HepG2 (cell line): ENCODE measurements around the gene VPS13D. TPM values are rescaled to one million over a fixed set of nuclear protein-coding genes. Genes with fewer than 3 reads are reported as not detected.

Experiments
- ATAC-seq: fragments of 200-7000 bp; cut with Tn5 transposase; 3 replicates; pipeline ENCODE4 v1.9.1; 2020; ENCODE audit warnings: mild to moderate bottlenecking, moderate library complexity
- BruUV-seq: library from RNA; stranded (reverse); fragments of 400-500 nt; replicated peaks from 2 replicates; lab custom pipeline; 2021; lab: Mats Ljungman, UMichigan
- CTCF ChIA-PET: fragments of 300-600 bp; formaldehyde crosslinking; extraction: SDS; loops from one replicate; lab custom pipeline; 2021; ENCODE audit warnings: low total read pairs, inconsistent platforms, low intra/inter-chr PET ratio; lab: Yijun Ruan, JAX
- POLR2A ChIA-PET: fragments of 350-600 bp; sonication (Branson Sonifier 250); formaldehyde crosslinking; loops from one replicate; lab custom pipeline; 2020; ENCODE audit warnings: antibody characterized with exemption, inconsistent platforms; lab: Yijun Ruan, JAX
- DNase-seq: peaks from one replicate; pipeline ENCODE4 v3.0.0-alpha.2; 2015; ENCODE audit warnings: low spot score
- FAIRE-seq: peaks from 3 replicates; lab custom pipeline; 2011; peaks lifted over from hg19 to GRCh38; lab: Jason Lieb, UNC
- H2AFZ ChIP-seq: one replicate; pipeline ENCODE4 v1.6.1; 2011; ENCODE audit warnings: low read length, inconsistent platforms
- H3K27ac ChIP-seq: fragments of 300-600 bp; 3 replicates; pipeline ENCODE4 v1.8.0; 2011; ENCODE audit warnings: mixed run types, mild to moderate bottlenecking, mixed read lengths, low read length, inconsistent platforms; ENCODE audit not compliant: insufficient read depth; ENCODE audit errors: extremely low read length
- H3K27me3 ChIP-seq, 2 experiments: fragments of 200-600 bp in 1 of 2; 2 replicates in 1 of 2; 3 replicates in 1 of 2; pipeline versions ENCODE4 v1.6.0 to v1.8.0; 2011; ENCODE audit warnings: low read length in 2 of 2, mild to moderate bottlenecking in 2 of 2, moderate library complexity in 2 of 2, inconsistent platforms in 1 of 2; ENCODE audit not compliant: insufficient read depth in 2 of 2, control insufficient read depth in 1 of 2
- H3K36me3 ChIP-seq, 2 experiments: fragments of 200-600 bp in 1 of 2; replicated peaks in 1 of 2; 2 replicates in 1 of 2; 3 replicates in 1 of 2; pipeline versions ENCODE4 v1.5.1 to v1.8.0; 2011; ENCODE audit warnings: low read length in 2 of 2, inconsistent platforms in 1 of 2; ENCODE audit not compliant: insufficient read depth in 2 of 2, control insufficient read depth in 1 of 2
- H3K4me1 ChIP-seq: 2 replicates; pipeline ENCODE4 v1.5.1; 2012; ENCODE audit warnings: low read length, inconsistent platforms; ENCODE audit not compliant: insufficient read depth
- H3K4me2 ChIP-seq: 2 replicates; pipeline ENCODE4 v1.6.0; 2011; ENCODE audit warnings: low read depth, low read length, inconsistent platforms
- H3K4me3 ChIP-seq, 3 experiments: fragments of 200-600 bp in 1 of 3; sonication (generic), shearing (Covaris generic) in 1 of 3; replicated peaks in 1 of 3; 2 replicates each; pipeline ENCODE4 v1.5.1; 2011 to 2016; ENCODE audit warnings: low read length in 3 of 3, inconsistent platforms in 2 of 3, low read depth in 2 of 3, mild to moderate bottlenecking in 2 of 3, control low read depth in 1 of 3, mixed read lengths in 1 of 3; ENCODE audit not compliant: insufficient read depth in 1 of 3
- H3K79me2 ChIP-seq: one replicate; pipeline ENCODE4 v1.6.1; 2011; ENCODE audit warnings: low read length, inconsistent platforms; ENCODE audit not compliant: insufficient read depth
- H3K9ac ChIP-seq: 2 replicates; pipeline ENCODE4 v1.6.0; 2011; ENCODE audit warnings: mild to moderate bottlenecking, low read depth, low read length, inconsistent platforms; ENCODE audit not compliant: insufficient read depth
- H3K9me3 ChIP-seq: 2 replicates; pipeline ENCODE4 v1.5.1; 2012; ENCODE audit warnings: mild to moderate bottlenecking, low read length
- H4K20me1 ChIP-seq: 2 replicates; pipeline ENCODE4 v1.6.0; 2011; ENCODE audit warnings: inconsistent platforms, mild to moderate bottlenecking, low read length, moderate library complexity; ENCODE audit not compliant: insufficient read depth
- KDM5A ChIP-seq: fragments of 200-600 bp; sonication (generic); IDR thresholded peaks from 2 replicates; pipeline ENCODE4 v1.7.0; 2018; ENCODE audit warnings: antibody characterized with exemption, mild to moderate bottlenecking, low read length, borderline replicate concordance
- MYC ChIP-seq: sonication (generic); formaldehyde crosslinking; IDR thresholded peaks from 2 replicates; pipeline ENCODE4 v1.9.0; 2021; ENCODE audit warnings: missing genetic modification reagents, borderline replicate concordance
- NFIB ChIP-seq: sonication (generic); formaldehyde crosslinking; IDR thresholded peaks from 2 replicates; pipeline ENCODE4 v1.9.0; 2021; ENCODE audit warnings: missing genetic modification reagents, mild to moderate bottlenecking, borderline replicate concordance
- SALL1 ChIP-seq: sonication (generic); formaldehyde crosslinking; IDR thresholded peaks from 2 replicates; pipeline ENCODE4 v1.8.0; 2022; ENCODE audit warnings: mild to moderate bottlenecking, missing genetic modification reagents
- SIN3A ChIP-seq: IDR thresholded peaks from 2 replicates; pipeline ENCODE4 v1.6.1; 2011; ENCODE audit warnings: low read depth, mild to moderate bottlenecking, control low read depth, low read length, borderline replicate concordance
- TBL1XR1 ChIP-seq: fragments of 150-350 bp; IDR thresholded peaks from 2 replicates; pipeline ENCODE4 v1.6.1; 2014; ENCODE audit warnings: borderline replicate concordance, low read length; ENCODE audit not compliant: partially characterized antibody
- ZNF136 ChIP-seq: sonication (generic); formaldehyde crosslinking; IDR thresholded peaks from 2 replicates; pipeline ENCODE4 v1.8.1; 2022; ENCODE audit warnings: low read depth, mild to moderate bottlenecking, moderate library complexity, missing genetic modification reagents
- WGBS: methylation state at CpG from one replicate; pipeline ENCODE4 v1.1.6; 2017; ENCODE audit warnings: low lambda C conversion rate; 5-methylcytosine and 5-hydroxymethylcytosine counted together
- in situ Hi-C: cut with HindIII; loops from 2 replicates; pipeline ENCODE4 v1.10.0; 2017; ENCODE audit warnings: low pct_unique_long_range_greater_than_20kb; ENCODE audit not compliant: extremely low pct_ligation_motif_present
- intact Hi-C: fragments of 100-400 bp; cut with micrococcal nuclease; formaldehyde crosslinking; loops from one replicate; pipeline ENCODE4 v1.10.0; 2022; ENCODE audit not compliant: unreplicated experiment
- polyA plus RNA-seq, 8 experiments: library from polyadenylated mRNA; depleted of rRNA in 3 of 8; stranded (reverse) in 7 of 8; unstranded in 1 of 8; fragments of >200 nt; fragmentation: Illumina TruSeq in 4 of 8; extraction: Trizol in 4 of 8; gene quantifications; 2 replicates each; pipeline versions ENCODE4 v1.2.1 to v1.2.3, GENCODE V29; 2011 to 2016; ENCODE audit warnings: low read depth in 4 of 8, missing spikeins in 1 of 8, mixed read lengths in 1 of 8; ENCODE audit not compliant: insufficient read depth in 1 of 8
- total RNA-seq, 5 experiments: library from RNA; depleted of rRNA; stranded (reverse); fragments of >200 nt; fragmentation: Illumina TruSeq; extraction: Trizol; gene quantifications; 2 replicates each; pipeline ENCODE4 v1.2.3, GENCODE V29; 2016; ENCODE audit warnings: low read depth in 1 of 5
- TF ChIP-seq, protein P1 (sequence below): sonication (generic); formaldehyde crosslinking; conservative IDR thresholded peaks from 2 replicates; pipeline ENCODE4 v1.4.0; 2020; ENCODE audit warnings: missing genetic modification reagents
- TF ChIP-seq, protein P2 (sequence below): sonication (generic); formaldehyde crosslinking; IDR thresholded peaks from 2 replicates; pipeline ENCODE4 v1.5.1; 2020; ENCODE audit warnings: missing genetic modification reagents, mild to moderate bottlenecking, borderline replicate concordance

VPS13D gene
- total and polyA plus RNA-seq, 2 of the 13 experiments (the other 11 are each of a cell fraction or from before 2014, with no cell fraction given) = 8.6 to 13.9 TPM

DNA sequence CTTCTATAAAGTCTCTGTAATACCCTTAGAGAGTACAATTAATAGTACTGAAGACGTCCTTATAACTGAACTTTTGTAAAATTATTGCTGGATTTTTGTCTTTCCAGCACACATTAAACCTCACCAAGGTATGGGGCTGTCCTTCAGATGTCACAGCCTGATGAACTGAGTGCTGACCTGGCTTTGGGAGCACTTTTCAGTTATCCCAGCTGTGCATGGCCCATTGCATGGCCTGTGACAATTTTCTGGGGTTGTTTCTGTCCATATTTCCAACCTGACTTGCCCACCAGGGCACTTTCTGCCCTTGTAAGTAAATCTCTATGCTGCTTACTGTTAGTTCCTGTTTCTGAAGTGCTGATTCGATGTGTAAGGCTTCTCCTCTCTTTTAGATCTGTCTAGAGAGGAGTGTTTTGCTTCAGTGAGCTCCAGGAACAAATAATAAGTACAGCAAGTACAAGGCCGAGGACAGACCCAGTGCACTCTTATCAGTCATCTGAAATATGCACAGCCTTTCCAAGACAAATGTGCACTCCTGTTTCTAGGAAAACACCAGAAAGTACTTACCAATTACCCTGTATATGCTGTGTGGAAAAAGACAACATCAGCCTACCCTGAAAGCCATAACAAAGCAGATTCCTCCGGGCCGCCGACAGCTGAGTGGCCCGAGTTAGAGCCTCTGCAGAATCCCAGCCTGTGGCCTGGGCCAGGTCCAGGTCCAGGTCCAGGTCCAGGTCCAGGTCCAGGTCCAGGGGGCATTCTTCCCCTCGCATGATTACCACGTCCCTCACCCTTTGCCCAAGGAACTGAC lies 266.5 kb downstream of the VPS13D start:
- peak overlapping the region; percentile 37 for H3K27ac ChIP-seq
- in situ Hi-C loops (no loop called here), intact Hi-C loops (no loop called here)
- no peaks in the 10 kb centered on the region for H3K9me3 ChIP-seq
- no peaks in the 10 kb centered on the region for H4K20me1 ChIP-seq
- peaks cover 35% of the 10 kb centered on the region for H3K4me1 ChIP-seq
- ChIA-PET POLR2A (no interaction called here), CTCF (no interaction called here)
- no TSS peak for BruUV-seq
- no peaks in the 10 kb centered on the region for H3K79me2 ChIP-seq
- H3K9ac ChIP-seq = no peak overlapping the region
- 65% methylated on average over 5 of the region's 9 CpGs for WGBS
- FAIRE-seq (no peak), DNase-seq (no peak), ATAC-seq (peak; percentile 72)
- H2AFZ ChIP-seq = no peak overlapping the region
- peak overlapping the region; percentile 4; the same call in 1 of the 2 replicates for H3K4me2 ChIP-seq
- no peaks in the 10 kb centered on the region for H3K27me3 ChIP-seq
- no peak overlapping the region for H3K4me3 ChIP-seq
- H3K36me3 ChIP-seq = peaks cover 0 to 7% of the 10 kb centered on the region in 2 experiments; a peak in 2 of 5 replicates
- no peak for TF ChIP-seq NFIB (CRISPR knock-in tag)
- TF ChIP-seq, protein P1, sequence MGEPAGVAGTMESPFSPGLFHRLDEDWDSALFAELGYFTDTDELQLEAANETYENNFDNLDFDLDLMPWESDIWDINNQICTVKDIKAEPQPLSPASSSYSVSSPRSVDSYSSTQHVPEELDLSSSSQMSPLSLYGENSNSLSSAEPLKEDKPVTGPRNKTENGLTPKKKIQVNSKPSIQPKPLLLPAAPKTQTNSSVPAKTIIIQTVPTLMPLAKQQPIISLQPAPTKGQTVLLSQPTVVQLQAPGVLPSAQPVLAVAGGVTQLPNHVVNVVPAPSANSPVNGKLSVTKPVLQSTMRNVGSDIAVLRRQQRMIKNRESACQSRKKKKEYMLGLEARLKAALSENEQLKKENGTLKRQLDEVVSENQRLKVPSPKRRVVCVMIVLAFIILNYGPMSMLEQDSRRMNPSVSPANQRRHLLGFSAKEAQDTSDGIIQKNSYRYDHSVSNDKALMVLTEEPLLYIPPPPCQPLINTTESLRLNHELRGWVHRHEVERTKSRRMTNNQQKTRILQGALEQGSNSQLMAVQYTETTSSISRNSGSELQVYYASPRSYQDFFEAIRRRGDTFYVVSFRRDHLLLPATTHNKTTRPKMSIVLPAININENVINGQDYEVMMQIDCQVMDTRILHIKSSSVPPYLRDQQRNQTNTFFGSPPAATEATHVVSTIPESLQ = no peak
- TF ChIP-seq MYC = no peak
- TF ChIP-seq, protein P2, sequence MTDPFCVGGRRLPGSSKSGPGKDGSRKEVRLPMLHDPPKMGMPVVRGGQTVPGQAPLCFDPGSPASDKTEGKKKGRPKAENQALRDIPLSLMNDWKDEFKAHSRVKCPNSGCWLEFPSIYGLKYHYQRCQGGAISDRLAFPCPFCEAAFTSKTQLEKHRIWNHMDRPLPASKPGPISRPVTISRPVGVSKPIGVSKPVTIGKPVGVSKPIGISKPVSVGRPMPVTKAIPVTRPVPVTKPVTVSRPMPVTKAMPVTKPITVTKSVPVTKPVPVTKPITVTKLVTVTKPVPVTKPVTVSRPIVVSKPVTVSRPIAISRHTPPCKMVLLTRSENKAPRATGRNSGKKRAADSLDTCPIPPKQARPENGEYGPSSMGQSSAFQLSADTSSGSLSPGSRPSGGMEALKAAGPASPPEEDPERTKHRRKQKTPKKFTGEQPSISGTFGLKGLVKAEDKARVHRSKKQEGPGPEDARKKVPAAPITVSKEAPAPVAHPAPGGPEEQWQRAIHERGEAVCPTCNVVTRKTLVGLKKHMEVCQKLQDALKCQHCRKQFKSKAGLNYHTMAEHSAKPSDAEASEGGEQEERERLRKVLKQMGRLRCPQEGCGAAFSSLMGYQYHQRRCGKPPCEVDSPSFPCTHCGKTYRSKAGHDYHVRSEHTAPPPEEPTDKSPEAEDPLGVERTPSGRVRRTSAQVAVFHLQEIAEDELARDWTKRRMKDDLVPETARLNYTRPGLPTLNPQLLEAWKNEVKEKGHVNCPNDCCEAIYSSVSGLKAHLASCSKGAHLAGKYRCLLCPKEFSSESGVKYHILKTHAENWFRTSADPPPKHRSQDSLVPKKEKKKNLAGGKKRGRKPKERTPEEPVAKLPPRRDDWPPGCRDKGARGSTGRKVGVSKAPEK = no peak
- TF ChIP-seq SALL1 (CRISPR knock-in tag) = peak; percentile 22; the same call in 1 of the 2 replicates
- TF ChIP-seq ZNF136 (CRISPR knock-in tag) = no peak
- TF ChIP-seq KDM5A = no peak
- no peak for TF ChIP-seq TBL1XR1
- no peak for TF ChIP-seq SIN3A
